ENCODE measurements around the gene MED29. TPM values are rescaled to one million over a fixed set of nuclear protein-coding genes. Genes with fewer than 3 reads are reported as not detected.

Gene MED29
- total and polyA plus RNA-seq, 2 of the 4 experiments (the other 2 are of a cell fraction), result 17.6 to 28.8 TPM

DNA sequence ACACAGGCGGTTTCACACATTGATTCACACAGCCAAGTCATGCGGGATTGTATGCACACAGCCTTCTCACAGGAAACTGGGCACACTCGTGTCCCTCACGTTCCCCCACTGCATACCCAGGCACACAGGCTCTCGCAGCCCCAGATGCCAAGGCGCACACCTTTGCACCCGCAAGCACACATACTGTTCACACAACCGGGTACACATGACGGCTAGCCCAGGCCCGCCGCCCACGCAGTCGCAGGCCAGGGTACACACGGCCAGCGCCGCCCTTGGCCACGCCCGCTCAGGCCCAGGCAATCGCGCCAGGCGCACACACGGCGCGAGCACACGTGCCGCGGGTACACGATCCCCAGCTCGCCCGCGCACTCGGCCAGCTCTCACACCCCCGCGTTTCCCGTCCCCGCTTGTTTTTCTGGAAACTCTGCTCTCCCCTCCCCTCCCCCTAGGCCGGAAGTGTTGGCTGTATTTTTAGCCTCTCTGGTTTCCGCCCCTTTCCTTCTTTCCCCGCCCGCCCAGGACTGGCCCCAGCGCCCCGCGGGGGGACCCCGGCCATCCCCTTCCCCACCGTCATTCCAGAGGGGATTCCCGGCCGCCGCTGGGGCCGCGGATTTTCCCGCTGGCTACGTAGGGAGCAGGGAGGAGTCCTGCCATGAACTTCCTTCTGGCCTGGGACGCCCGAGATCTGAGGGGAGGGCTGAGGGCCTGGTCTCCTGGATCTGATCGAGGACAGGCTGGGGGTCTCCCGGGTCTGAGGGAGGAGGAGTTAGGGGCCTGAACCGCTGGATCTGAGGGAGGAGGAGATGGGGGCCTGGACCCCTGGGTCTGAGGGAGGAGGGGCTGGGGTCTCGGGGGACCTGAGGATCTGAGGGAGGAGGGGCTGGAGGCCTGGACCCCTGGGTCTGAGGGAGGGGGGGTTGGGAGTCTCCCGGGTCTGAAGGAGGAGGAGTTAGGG is 11.4 kb downstream of the MED29 start:
- H3K4me3 ChIP-seq (ENCODE audit: insufficient read depth, low read depth, low read length), result peak overlapping the region; percentile 29
- peak overlapping the region; percentile 99 for H2AK5ac ChIP-seq (ENCODE audit: low read depth, low read length)
- peak overlapping the region; percentile 83 for H2AFZ ChIP-seq (replicated peaks; ENCODE audit: low read length, poor library complexity)
- H4K91ac ChIP-seq (ENCODE audit: insufficient read depth, low read depth, low read length), result peak overlapping the region; percentile 99
- H3K4ac ChIP-seq (ENCODE audit: low read depth, low read length), result peak overlapping the region; percentile 99
- peak overlapping the region; percentile 95 for H3K27ac ChIP-seq (ENCODE audit: insufficient read depth, low read length)
- H3K4me2 ChIP-seq (ENCODE audit: low read depth, low read length), result peak overlapping the region; percentile 87
- peaks cover 29% of the 10 kb centered on the region for H3K4me1 ChIP-seq (ENCODE audit: control insufficient read depth, insufficient read depth, low read length)
- H3K79me1 ChIP-seq (ENCODE audit: low read depth in 1 of 2, low read length in 2 of 2), result peaks cover 0 to 51% of the 10 kb centered on the region in 2 experiments; a peak in 2 of 4 replicates
- peak overlapping the region; percentile 84 for H3K56ac ChIP-seq (ENCODE audit: extremely low read depth, insufficient read depth, low read length)
- H3K27me3 ChIP-seq (ENCODE audit: control insufficient read depth, insufficient read depth, low read length), result no peaks in the 10 kb centered on the region
- H3K9me3 ChIP-seq (ENCODE audit: control insufficient read depth, insufficient read depth, low read length), result no peaks in the 10 kb centered on the region
- ChIA-PET POLR2A (ENCODE audit: unreplicated experiment) (no interaction called here), CTCF (interaction anchor here (0.9 kb wide), 1 partner anchor 9 kb away, joined by 3 read pairs; no protein-coding TSS in a partner anchor)
- TF ChIP-seq NFE2L2 (IDR thresholded peaks at IDR 0.05; ENCODE audit: low read depth, low read length) (no peak), USF2 (IDR thresholded peaks at IDR 0.05; ENCODE audit: low read depth, low read length) (peak; percentile 86), MAZ (IDR thresholded peaks at IDR 0.05; ENCODE audit: borderline replicate concordance, low read depth, low read length) (peak; percentile 65; the same call in 1 of the 2 replicates), BHLHE40 (IDR thresholded peaks at IDR 0.05; ENCODE audit: low read depth, low read length) (peak; percentile 99), POLR2A (IDR thresholded peaks at IDR 0.05; ENCODE audit: low read depth, low read length) (peak; percentile 29), FOS (IDR thresholded peaks at IDR 0.05; ENCODE audit: low read depth, low read length) (0 out of 2 replicates have a peak, but pooled peaks have one; percentile 17), MAFK (IDR thresholded peaks at IDR 0.05; ENCODE audit: low read depth, low read length) (no peak), CHD1 (IDR thresholded peaks at IDR 0.05; ENCODE audit: low read depth, low read length) (0 out of 2 replicates have a peak, but pooled peaks have one; percentile 34), MXI1 (IDR thresholded peaks at IDR 0.05; ENCODE audit: borderline replicate concordance, low read depth, low read length) (peak; percentile 86)
- 3% methylated on average over 36 of the region's 59 CpGs; no CpG with 5 or more reads in 1 of the 2 experiments for WGBS, 2 experiments (ENCODE audit: extremely low coverage in 2 of 2, insufficient read length in 1 of 2)
- dilution Hi-C loops (cut with HindIII; ENCODE audit: low sequenced_read_pairs, unreplicated experiment) (no loop called here), intact Hi-C loops (cut with micrococcal nuclease) (loop anchor here (1.0 to 2.0 kb wide), 2 partner anchors 10 to 130 kb away; partner anchors contain the start of genes EID2B and PLEKHG2), in situ Hi-C loops (cut with MboI; ENCODE audit: low sequenced_read_pairs) (no loop called here)
- peak overlapping the region; percentile 86 to 90 for H4K8ac ChIP-seq (ENCODE audit: low read depth in 2 of 2, low read length in 2 of 2)
- peak overlapping the region; percentile 95 for H3K14ac ChIP-seq (replicated peaks; ENCODE audit: low read depth, low read length)
- peak overlapping the region; percentile 98 for H2BK120ac ChIP-seq (ENCODE audit: low read depth, low read length)
- no TSS peak for BruUV-seq (replicated peaks)
- peak overlapping the region; percentile 74 for H3K9ac ChIP-seq (ENCODE audit: low read depth, low read length)
- ATAC-seq (ENCODE audit: low read depth), result peak; percentile 15
- DNase-seq, result peak; percentile 93
- peak overlapping the region; percentile 95 for H4K5ac ChIP-seq (ENCODE audit: low read depth, low read length)
- peak overlapping the region; percentile 90; the same call in 2 of the 3 replicates for H2BK15ac ChIP-seq (ENCODE audit: low read depth, low read length)
- H2AK9ac ChIP-seq (replicated peaks; ENCODE audit: low read depth, low read length, poor library complexity), result peak overlapping the region; percentile 100
- H3K9me1 ChIP-seq (ENCODE audit: insufficient read depth, low read length), result peaks cover 11% of the 10 kb centered on the region
- H3K36me3 ChIP-seq (ENCODE audit: control insufficient read depth, insufficient read depth, low read length), result peaks cover 1% of the 10 kb centered on the region; the same call in 1 of the 2 replicates
- H3K23ac ChIP-seq (ENCODE audit: low read depth, low read length), result peak overlapping the region; percentile 94
- H4K20me1 ChIP-seq (ENCODE audit: insufficient read depth, low read length), result peaks cover 23% of the 10 kb centered on the region
- peak overlapping the region; percentile 91 for H2BK20ac ChIP-seq (ENCODE audit: low read depth, low read length)
- H2BK5ac ChIP-seq (ENCODE audit: low read depth, low read length, poor library complexity, severe bottlenecking), result peak overlapping the region; percentile 94
- peak overlapping the region; percentile 96 for H3K18ac ChIP-seq (ENCODE audit: low read depth, low read length)
